ENCODE results near the gene CREB5. TPM values are rescaled to one million over a fixed set of nuclear protein-coding genes. Genes with fewer than 3 reads are reported as not detected.

Gene CREB5
- total and polyA plus RNA-seq, 2 of the 8 experiments (the other 6 are each of a cell fraction or from before 2014, with no cell fraction given): 2.4 to 2.7 TPM

- H2AK5ac ChIP-seq (ENCODE audit: low read depth, low read length): no peak overlapping the region
- H3K4me3 ChIP-seq (ENCODE audit: extremely low read depth in 1 of 4, insufficient read depth in 2 of 4, low read depth in 3 of 4, low read length in 4 of 4): no peak overlapping the region
- H3K23me2 ChIP-seq (ENCODE audit: low read depth, low read length): no peaks in the 10 kb centered on the region
- FAIRE-seq (no peak), DNase-seq (ENCODE audit: low read depth in 1 of 2, low spot score in 2 of 2) (no peak)
- no peak overlapping the region for H4K8ac ChIP-seq (ENCODE audit: extremely low read depth, insufficient read depth, low read length)
- no peak overlapping the region for H3K9ac ChIP-seq (replicated peaks in 1 of 4; ENCODE audit: extremely low read depth in 1 of 4, low read depth in 3 of 4, low read length in 3 of 4)
- no peaks in the 10 kb centered on the region for H4K20me1 ChIP-seq (replicated peaks in 1 of 2; ENCODE audit: control insufficient read depth in 1 of 2, insufficient read depth in 2 of 2, low read length in 2 of 2)
- H2BK120ac ChIP-seq (replicated peaks; ENCODE audit: low read depth, low read length): no peak overlapping the region
- H3K56ac ChIP-seq (replicated peaks; ENCODE audit: insufficient read length, low read depth, low read length): no peak overlapping the region
- H2BK5ac ChIP-seq (ENCODE audit: low read depth, low read length): no peak overlapping the region
- no peak overlapping the region for H4K91ac ChIP-seq (replicated peaks; ENCODE audit: insufficient read length, low read length)
- H3K4me2 ChIP-seq (ENCODE audit: insufficient read depth in 1 of 2, low read depth in 2 of 2, low read length in 2 of 2): no peak overlapping the region
- no peak overlapping the region for H4K5ac ChIP-seq (ENCODE audit: insufficient read length, low read depth, low read length)
- H3K4me1 ChIP-seq (replicated peaks in 1 of 4; ENCODE audit: control insufficient read depth in 3 of 4, insufficient read depth in 4 of 4, low read length in 3 of 4): peaks cover 0 to 13% (median 2%) of the 10 kb centered on the region in 4 experiments; a peak in 3 of 7 replicates
- ChIA-PET CTCF (ENCODE audit: partially characterized antibody) (interaction anchor here (0.6 to 1.7 kb wide), 5 partner anchors 143 to 191 kb away, joined by 3 to 4 read pairs (median 3); partner anchors contain the start of gene CREB5), POLR2A (ENCODE audit: partially characterized antibody) (no interaction called here)
- no peaks in the 10 kb centered on the region for H3K9me3 ChIP-seq (ENCODE audit: insufficient read depth in 2 of 2, low read depth in 1 of 2, low read length in 1 of 2)
- H2BK20ac ChIP-seq (ENCODE audit: low read length): no peak overlapping the region
- H3K14ac ChIP-seq (ENCODE audit: insufficient read length): no peak overlapping the region
- H3K18ac ChIP-seq (ENCODE audit: extremely low read depth, low read length): no peak overlapping the region
- H3K36me3 ChIP-seq (ENCODE audit: control insufficient read depth in 2 of 4, insufficient read depth in 4 of 4, low read length in 3 of 4): no peaks in the 10 kb centered on the region
- no peak overlapping the region for H2AFZ ChIP-seq (ENCODE audit: low read length)
- H3K27me3 ChIP-seq (replicated peaks in 1 of 4; ENCODE audit: control insufficient read depth in 3 of 4, extremely low read depth in 1 of 4, insufficient read depth in 3 of 4, low read length in 3 of 4): no peaks in the 10 kb centered on the region
- no peak overlapping the region for H3K27ac ChIP-seq (ENCODE audit: low read depth, low read length)
- H3K79me2 ChIP-seq (ENCODE audit: control insufficient read depth in 1 of 2, insufficient read depth in 2 of 2, low read length in 2 of 2): no peaks in the 10 kb centered on the region
- 83% methylated on average over 4 of the region's 4 CpGs; no CpG with 5 or more reads in 1 of the 2 experiments for WGBS, 2 experiments (ENCODE audit: extremely low coverage in 1 of 2, insufficient coverage in 1 of 2, insufficient read length in 1 of 2, insufficient replicate concordance in 2 of 2, low coverage in 1 of 2, low lambda C conversion rate in 2 of 2, missing lambda C conversion rate in 1 of 2)
- no peak overlapping the region for H3K23ac ChIP-seq (ENCODE audit: insufficient read length)
- no peak overlapping the region for H3K4ac ChIP-seq (replicated peaks; ENCODE audit: insufficient read length, low read depth, low read length)
- H3K79me1 ChIP-seq (ENCODE audit: low read depth, low read length): no peaks in the 10 kb centered on the region
- no peak overlapping the region for H2BK15ac ChIP-seq (ENCODE audit: low read length)
- no peak overlapping the region for H2BK12ac ChIP-seq (ENCODE audit: low read depth, low read length)
- TF ChIP-seq CREB1 (IDR thresholded peaks at IDR 0.05) (no peak), GTF2F1 (IDR thresholded peaks at IDR 0.05; ENCODE audit: borderline replicate concordance, low read depth, low read length) (no peak), POLR2AphosphoS5 (IDR thresholded peaks at IDR 0.05; ENCODE audit: low read depth, low read length) (no peak), SP1 (IDR thresholded peaks at IDR 0.05; ENCODE audit: low read depth, low read length) (no peak), SIN3A (conservative IDR thresholded peaks at IDR 0.05 in 1 of 2, IDR thresholded peaks at IDR 0.05 in 1 of 2; ENCODE audit: low read depth in 1 of 2, low read length in 2 of 2) (no peak), MAX (IDR thresholded peaks at IDR 0.05) (no peak), SP2 (IDR thresholded peaks at IDR 0.05; ENCODE audit: low read length) (no peak), SUZ12 (IDR thresholded peaks at IDR 0.05; ENCODE audit: low read length) (no peak), CBX5 (IDR thresholded peaks at IDR 0.05; ENCODE audit: low read depth, low read length) (no peak), MAFK (IDR thresholded peaks at IDR 0.05; ENCODE audit: low read depth, low read length) (no peak), GABPA (IDR thresholded peaks at IDR 0.05; ENCODE audit: borderline replicate concordance, insufficient read depth, low read length) (no peak), ASH2L (IDR thresholded peaks at IDR 0.05; ENCODE audit: low read length) (no peak), FOSL1 (IDR thresholded peaks at IDR 0.05; ENCODE audit: insufficient read depth, low read depth, low read length) (no peak), HDAC6 (IDR thresholded peaks at IDR 0.05; ENCODE audit: low read depth, low read length) (no peak)
Measured at GRCh38 chr7:28554802-28555471, 142.6 kb downstream of the CREB5 start.
